GM19438 (cell line): ENCODE measurements around the gene RPS29.
"Not testable (repeated sequence)": the region's sequence is repeated elsewhere in the genome, so short reads cannot be mapped to it uniquely, and the experiment has no call there.

Experiments
- ATAC-seq: cut with Tn5 transposase; IDR thresholded peaks from one replicate; pipeline ENCODE4 v1.9.1; 2021; ENCODE audit warnings: low read depth; ENCODE audit not compliant: unreplicated experiment

The RPS29 gene

GRCh38 chr14:49598485-49599300 is 12.5 kb upstream of the RPS29 start, which contains the start of gene LRR1:
Gene LRR1, plus strand, starts transcription at chr14:49598940. Its CDS starts 81 bp downstream, at chr14:49599021.
- ATAC-seq: peak; percentile 38

- ATAC-seq: peak; percentile 0
Measured at GRCh38 chr14:49598189-49598484, 12.0 kb upstream of the RPS29 start.

- no peak for ATAC-seq
Measured at GRCh38 chr14:49594347-49595091, 8.3 kb upstream of the RPS29 start.

- ATAC-seq: no peak
Measured at GRCh38 chr14:49593016-49593415, 6.8 kb upstream of the RPS29 start.

GRCh38 chr14:49589387-49589786 is 3.2 kb upstream of the RPS29 start:
- no peak for ATAC-seq

- peak; percentile 21 for ATAC-seq
Measured at GRCh38 chr14:49586673-49587460, 687 bp upstream of the RPS29 start.

- not testable (repeated sequence) for ATAC-seq
Measured at GRCh38 chr14:49584981-49585640, 1.1 kb downstream of the RPS29 start.

GRCh38 chr14:49584058-49584457 is 2.1 kb downstream of the RPS29 start:
- ATAC-seq: no peak

GRCh38 chr14:49583629-49584028 is 2.6 kb downstream of the RPS29 start:
- ATAC-seq: no peak

- ATAC-seq: no peak
Measured at GRCh38 chr14:49582113-49582977, 3.8 kb downstream of the RPS29 start.

GRCh38 chr14:49581209-49582112 is 4.7 kb downstream of the RPS29 start:
- no peak for ATAC-seq

- no peak for ATAC-seq
Measured at GRCh38 chr14:49579841-49580240, 6.3 kb downstream of the RPS29 start.

GRCh38 chr14:49578141-49578540 is 8.0 kb downstream of the RPS29 start:
- ATAC-seq: no peak

- ATAC-seq: no peak
Measured at GRCh38 chr14:49574038-49574437, 12.1 kb downstream of the RPS29 start.

GRCh38 chr14:49569281-49569680 is 16.9 kb downstream of the RPS29 start:
- ATAC-seq: no peak

GRCh38 chr14:49566714-49567113 is 19.5 kb downstream of the RPS29 start:
- no peak for ATAC-seq

- no peak for ATAC-seq
Measured at GRCh38 chr14:49559979-49560768, 26.0 kb downstream of the RPS29 start.

GRCh38 chr14:49553892-49554291 is 32.3 kb downstream of the RPS29 start:
- no peak for ATAC-seq
